Chondrocyte (in vitro differentiated cells): ENCODE measurements around the gene FAM181A. TPM values are rescaled to one million over a fixed set of nuclear protein-coding genes. Genes with fewer than 3 reads are reported as not detected.

Experiments used
- DNase-seq: peaks from one replicate; pipeline ENCODE4 v3.0.0; 2021; ENCODE audit warnings: mixed read lengths, low spot score
- H3K27ac Mint-ChIP-seq: one replicate; pipeline ENCODE4 v1.8.0; 2021; ENCODE audit warnings: mild to moderate bottlenecking, moderate library complexity, mixed read lengths; ENCODE audit not compliant: unreplicated experiment
- H3K27me3 Mint-ChIP-seq: 2 replicates; pipeline ENCODE4 v1.8.0; 2021; ENCODE audit warnings: low read depth, mixed read lengths
- H3K36me3 Mint-ChIP-seq: 2 replicates; pipeline ENCODE4 v1.8.0; 2021; ENCODE audit warnings: low read depth, mixed read lengths
- H3K4me1 Mint-ChIP-seq: 2 replicates; pipeline ENCODE4 v1.8.0; 2021; ENCODE audit warnings: low read depth, mild to moderate bottlenecking, mixed read lengths
- H3K4me3 Mint-ChIP-seq: one replicate; pipeline ENCODE4 v1.8.0; 2021; ENCODE audit warnings: mild to moderate bottlenecking, moderate library complexity, mixed read lengths; ENCODE audit not compliant: unreplicated experiment
- H3K9me3 Mint-ChIP-seq: 2 replicates; pipeline ENCODE4 v1.8.0; 2021; ENCODE audit warnings: low read depth, mixed read lengths
- CTCF ChIP-seq: fragments of 200-600 bp; sonication (generic); IDR thresholded peaks from 2 replicates; pipeline ENCODE4 v1.5.0; 2021; ENCODE audit warnings: antibody characterized with exemption, mild to moderate bottlenecking, moderate library complexity
- microRNA-seq: library from miRNA; unstranded; fragments of <30 nt; microRNA quantifications from one replicate; pipeline ENCODE4 v1.2.0, GENCODE V29; 2020; ENCODE audit warnings: borderline number of aligned reads
- total RNA-seq: library from RNA; stranded (reverse); gene quantifications from 3 replicates; pipeline ENCODE4 v1.2.1, GENCODE V29; 2021

The FAM181A gene
- total RNA-seq, 1 donor from 2014 or later, result not detected

GRCh38 chr14:93978735-93979134 lies 51.6 kb downstream of the FAM181A start:
- H3K27ac Mint-ChIP-seq, result no peak overlapping the region
- TF ChIP-seq CTCF, result no peak
- peaks cover 26% of the 10 kb centered on the region for H3K4me1 Mint-ChIP-seq
- H3K4me3 Mint-ChIP-seq, result no peak overlapping the region
- peaks cover 2% of the 10 kb centered on the region for H3K36me3 Mint-ChIP-seq
- DNase-seq, result no peak
- peaks cover 27% of the 10 kb centered on the region for H3K27me3 Mint-ChIP-seq
- no peaks in the 10 kb centered on the region for H3K9me3 Mint-ChIP-seq

Small RNA genes within 50 kb of the gene (microRNA-seq; reads per million reads assigned to microRNA genes)
- not detected for gene MIR4506

Other genes starting within 250 kb of the FAM181A start
- gene PRIMA1, start 138.9 kb upstream of the FAM181A start, total RNA-seq, result not detected in 3 replicates
- gene ASB2, start 49.2 kb downstream of the FAM181A start, total RNA-seq, result 0.67 to 1.2 TPM in 2 of 3 replicates, not detected in the other
- not detected in 3 replicates for gene CCDC197, start 70.0 kb downstream of the FAM181A start, total RNA-seq
- 0.99 to 2.1 TPM (median 1.9 TPM) in 3 replicates for gene OTUB2, start 99.0 kb downstream of the FAM181A start, total RNA-seq
- gene DDX24, start 153.9 kb downstream of the FAM181A start, total RNA-seq, result 136 to 151 TPM (median 149 TPM) in 3 replicates
- gene IFI27L1, start 154.0 kb downstream of the FAM181A start, total RNA-seq, result 33.0 to 35.0 TPM (median 33.6 TPM) in 3 replicates
- gene IFI27, start 183.4 kb downstream of the FAM181A start, total RNA-seq, result 1.5 to 3.3 TPM (median 1.5 TPM) in 3 replicates
- 36.0 to 71.8 TPM (median 66.8 TPM) in 3 replicates for gene IFI27L2, start 202.3 kb downstream of the FAM181A start, total RNA-seq
- 0.22 TPM in 1 of 3 replicates, not detected in the others for gene PPP4R4, start 247.0 kb downstream of the FAM181A start, total RNA-seq